ENCODE data around the gene AKAP13.

- no peak for TF ChIP-seq POLR2A (IDR thresholded peaks at IDR 0.05)
- no peak for TF ChIP-seq CTCF (IDR thresholded peaks at IDR 0.05)
These were observed 207.5 kb downstream of the AKAP13 start for GRCh38 chr15:85587707-85588411.

All from testis (tissue), 2 donors.